Keratinocyte (primary cell): Measurements from ENCODE around the gene GSTA2. TPM values are rescaled to one million over a fixed set of nuclear protein-coding genes. Genes with fewer than 3 reads are reported as not detected.

Experiments
- DNase-seq: peaks from one replicate; pipeline ENCODE4 v3.0.0-alpha.2; 2011; ENCODE audit warnings: low read depth, missing footprints, low spot score
- FAIRE-seq: peaks from 2 replicates; lab custom pipeline; 2011; peaks lifted over from hg19 to GRCh38; lab: Jason Lieb, UNC
- H2AFZ ChIP-seq: 2 replicates; pipeline ENCODE4 v1.6.0; 2012; ENCODE audit warnings: low read length, control low read depth, inconsistent platforms; ENCODE audit not compliant: control insufficient read depth
- H3K27ac ChIP-seq: 2 replicates; pipeline ENCODE4 v1.5.1; 2011; ENCODE audit warnings: low read length; ENCODE audit not compliant: control insufficient read depth, insufficient read depth
- H3K27me3 ChIP-seq: 3 replicates; pipeline ENCODE4 v1.6.0; 2011; ENCODE audit warnings: low read length; ENCODE audit not compliant: control insufficient read depth, insufficient read depth; ENCODE audit errors: extremely low read depth
- H3K36me3 ChIP-seq, 2 experiments: 2 replicates in 1 of 2; 3 replicates in 1 of 2; pipeline ENCODE4 v1.5.1; 2011; ENCODE audit warnings: low read length in 2 of 2, mild to moderate bottlenecking in 1 of 2; ENCODE audit not compliant: control insufficient read depth in 2 of 2, insufficient read depth in 2 of 2; ENCODE audit errors: extremely low read depth in 1 of 2
- H3K4me1 ChIP-seq: 3 replicates; pipeline ENCODE4 v1.5.1; 2011; ENCODE audit warnings: low read length; ENCODE audit not compliant: control insufficient read depth, insufficient read depth; ENCODE audit errors: extremely low read depth
- H3K4me2 ChIP-seq: 3 replicates; pipeline ENCODE4 v1.6.0; 2011; ENCODE audit warnings: low read depth, low read length; ENCODE audit not compliant: control insufficient read depth, insufficient read depth; ENCODE audit errors: extremely low read depth
- H3K4me3 ChIP-seq, 3 experiments: fragments of 200-600 bp in 1 of 3; sonication (generic) in 1 of 3; 2 replicates in 2 of 3; 3 replicates in 1 of 3; pipeline ENCODE4 v1.5.1; 2011 to 2016; ENCODE audit warnings: low read length in 3 of 3, mild to moderate bottlenecking in 3 of 3, control low read depth in 2 of 3, inconsistent platforms in 1 of 3, low read depth in 1 of 3, mixed read lengths in 1 of 3, mixed run types in 1 of 3, moderate library complexity in 1 of 3; ENCODE audit not compliant: control insufficient read depth in 2 of 3, insufficient read depth in 2 of 3; ENCODE audit errors: extremely low read depth in 1 of 3
- H3K79me2 ChIP-seq: 2 replicates; pipeline ENCODE4 v1.6.0; 2012; ENCODE audit warnings: low read length; ENCODE audit not compliant: control insufficient read depth, insufficient read depth
- H3K9ac ChIP-seq: 3 replicates; pipeline ENCODE4 v1.6.0; 2011; ENCODE audit warnings: low read length; ENCODE audit not compliant: control insufficient read depth, insufficient read depth; ENCODE audit errors: extremely low read depth
- H3K9me1 ChIP-seq: 3 replicates; pipeline ENCODE4 v1.6.0; 2011; ENCODE audit warnings: low read length; ENCODE audit not compliant: control insufficient read depth, insufficient read depth; ENCODE audit errors: extremely low read depth
- H3K9me3 ChIP-seq: 2 replicates; pipeline ENCODE4 v1.5.1; 2012; ENCODE audit warnings: low read depth, low read length; ENCODE audit not compliant: control insufficient read depth
- H4K20me1 ChIP-seq: 3 replicates; pipeline ENCODE4 v1.6.0; 2011; ENCODE audit warnings: low read length; ENCODE audit not compliant: control insufficient read depth, insufficient read depth; ENCODE audit errors: extremely low read depth
- CTCF ChIP-seq, 3 experiments: IDR thresholded peaks in 1 of 3; conservative IDR thresholded peaks in 1 of 3; optimal IDR thresholded peaks in 1 of 3; 2 replicates in 2 of 3; 3 replicates in 1 of 3; pipeline versions ENCODE3 to v1.5.1; 2011; ENCODE audit warnings: low read length in 3 of 3, mild to moderate bottlenecking in 3 of 3, moderate library complexity in 2 of 3, control low read depth in 1 of 3, inconsistent platforms in 1 of 3; ENCODE audit not compliant: insufficient read depth in 2 of 3; ENCODE audit errors: extremely low read depth in 1 of 3
- EZH2 ChIP-seq: IDR thresholded peaks from one replicate; pipeline ENCODE4 v1.6.1; 2012; ENCODE audit warnings: inconsistent platforms, mild to moderate bottlenecking, low read length, moderate library complexity
- dilution Hi-C: fragments of 300-500 bp; cut with MboI; formaldehyde crosslinking; loops from one replicate; pipeline ENCODE4 v1.7.0; 2020; ENCODE audit warnings: low sequenced_read_pairs; ENCODE audit not compliant: extremely low pct_ligation_motif_present
- polyA plus RNA-seq, 5 experiments: library from polyadenylated mRNA; depleted of rRNA in 3 of 5; stranded (reverse) in 3 of 5; stranded (forward) in 1 of 5; unstranded in 1 of 5; fragments of >200 nt; gene quantifications; 1 replicate in 1 of 5; 2 replicates in 3 of 5; 3 replicates in 1 of 5; pipeline versions ENCODE4 v1.2.1 to v1.2.3, GENCODE V29; 2011 to 2012; ENCODE audit warnings: missing spikeins in 2 of 5, low read depth in 1 of 5, low replicate concordance in 1 of 5

GSTA2 gene
- polyA plus RNA-seq, 1 donor (not counting 4 experiments of a cell fraction or from before 2014, with no cell fraction given), result not detected

GRCh38 chr6:52704060-52704459 lies 59.2 kb downstream of the GSTA2 start:
- Histone ChIP-seq H3K4me1 (no peaks in the 10 kb centered on the region), H3K79me2 (no peaks in the 10 kb centered on the region), H3K27me3 (no peaks in the 10 kb centered on the region), H3K4me3 (no peak overlapping the region), H4K20me1 (no peaks in the 10 kb centered on the region), H3K4me2 (no peak overlapping the region), H3K27ac (no peak overlapping the region), H3K9me3 (no peaks in the 10 kb centered on the region), H3K9ac (no peak overlapping the region), H3K36me3 (no peaks in the 10 kb centered on the region), H2AFZ (no peak overlapping the region), H3K9me1 (no peaks in the 10 kb centered on the region)
- FAIRE-seq, result no peak
- no peak for TF ChIP-seq EZH2
- no peak for TF ChIP-seq CTCF (optimal IDR thresholded peaks at IDR 0.05 in 1 of 3, IDR thresholded peaks at IDR 0.05 in 1 of 3, conservative IDR thresholded peaks at IDR 0.05 in 1 of 3; ENCODE audit: extremely low read depth in 1 of 3, insufficient read depth in 2 of 3, low read length in 3 of 3)
- dilution Hi-C loops, result no loop called here
- DNase-seq, result no peak

Other genes with a start within 250 kb of the GSTA2 start
- gene TRAM2, start 186.4 kb downstream of the GSTA2 start, polyA plus RNA-seq, result 6.1 to 18.3 TPM (median 9.2 TPM) in 3 replicates
- 22.2 to 44.2 TPM (median 38.5 TPM) in 3 replicates for gene TMEM14A, start 92.4 kb downstream of the GSTA2 start, polyA plus RNA-seq
- gene GSTA1, start 40.3 kb upstream of the GSTA2 start, polyA plus RNA-seq, result not detected in 3 replicates
- not detected in 3 replicates for gene GSTA5, start 77.3 kb upstream of the GSTA2 start, polyA plus RNA-seq
- gene GSTA3, start 146.2 kb upstream of the GSTA2 start, polyA plus RNA-seq, result not detected in 3 replicates
- gene GSTA4, start 231.8 kb upstream of the GSTA2 start, polyA plus RNA-seq, result 19.2 to 40.2 TPM (median 34.2 TPM) in 3 replicates